Ovary (tissue), 3 donors: ENCODE results near the gene CENPN.

Source experiments
- POLR2A ChIP-seq: fragments of 450-650 bp; IDR thresholded peaks from one replicate; pipeline ENCODE4 v1.6.1; 2017; ENCODE audit warnings: antibody characterized with exemption, mild to moderate bottlenecking, moderate library complexity
- TF ChIP-seq, protein P1 (sequence below), 3 donors: fragments of 450-650 bp in 2 of 3; fragments of 200-600 bp in 1 of 3; IDR thresholded peaks; one replicate each; pipeline versions ENCODE4 v1.5.1 to v1.8.0; 2016 to 2022; ENCODE audit warnings: antibody characterized with exemption in 3 of 3, mild to moderate bottlenecking in 1 of 3
- donor health status: DM: no; HTN: no; CAD: no.

DNA sequence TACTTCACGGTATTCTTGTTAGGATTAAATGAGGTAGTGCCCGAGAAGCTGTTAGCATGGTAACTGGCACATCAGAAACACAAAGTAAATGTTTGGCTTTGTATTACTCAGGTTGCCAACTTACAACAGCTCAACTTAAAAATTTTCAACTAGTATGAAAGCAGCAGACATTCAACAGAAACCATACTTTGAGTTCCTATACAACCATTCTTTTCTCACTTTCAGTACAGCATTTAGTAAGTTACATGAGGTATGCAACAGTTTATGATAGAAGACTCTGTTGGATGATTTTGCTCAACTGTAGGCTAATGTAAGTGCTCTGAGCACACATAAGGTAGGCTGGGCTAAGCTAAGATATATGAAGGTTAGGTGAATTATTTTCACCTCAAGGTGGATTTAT, 7.7 kb downstream of the CENPN start:
- TF ChIP-seq, protein P1, sequence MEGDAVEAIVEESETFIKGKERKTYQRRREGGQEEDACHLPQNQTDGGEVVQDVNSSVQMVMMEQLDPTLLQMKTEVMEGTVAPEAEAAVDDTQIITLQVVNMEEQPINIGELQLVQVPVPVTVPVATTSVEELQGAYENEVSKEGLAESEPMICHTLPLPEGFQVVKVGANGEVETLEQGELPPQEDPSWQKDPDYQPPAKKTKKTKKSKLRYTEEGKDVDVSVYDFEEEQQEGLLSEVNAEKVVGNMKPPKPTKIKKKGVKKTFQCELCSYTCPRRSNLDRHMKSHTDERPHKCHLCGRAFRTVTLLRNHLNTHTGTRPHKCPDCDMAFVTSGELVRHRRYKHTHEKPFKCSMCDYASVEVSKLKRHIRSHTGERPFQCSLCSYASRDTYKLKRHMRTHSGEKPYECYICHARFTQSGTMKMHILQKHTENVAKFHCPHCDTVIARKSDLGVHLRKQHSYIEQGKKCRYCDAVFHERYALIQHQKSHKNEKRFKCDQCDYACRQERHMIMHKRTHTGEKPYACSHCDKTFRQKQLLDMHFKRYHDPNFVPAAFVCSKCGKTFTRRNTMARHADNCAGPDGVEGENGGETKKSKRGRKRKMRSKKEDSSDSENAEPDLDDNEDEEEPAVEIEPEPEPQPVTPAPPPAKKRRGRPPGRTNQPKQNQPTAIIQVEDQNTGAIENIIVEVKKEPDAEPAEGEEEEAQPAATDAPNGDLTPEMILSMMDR (IDR thresholded peaks at IDR 0.05), result no peak
- TF ChIP-seq POLR2A, result no peak
